ENCODE data around the gene EVI5L. TPM values are rescaled to one million over a fixed set of nuclear protein-coding genes. Genes with fewer than 3 reads are reported as not detected.
"Not testable (repeated sequence)": the region's sequence is repeated elsewhere in the genome, so short reads cannot be mapped to it uniquely, and the experiment has no call there.

EVI5L gene
- total RNA-seq, 1 donor from 2014 or later = 15.9 TPM

DNA sequence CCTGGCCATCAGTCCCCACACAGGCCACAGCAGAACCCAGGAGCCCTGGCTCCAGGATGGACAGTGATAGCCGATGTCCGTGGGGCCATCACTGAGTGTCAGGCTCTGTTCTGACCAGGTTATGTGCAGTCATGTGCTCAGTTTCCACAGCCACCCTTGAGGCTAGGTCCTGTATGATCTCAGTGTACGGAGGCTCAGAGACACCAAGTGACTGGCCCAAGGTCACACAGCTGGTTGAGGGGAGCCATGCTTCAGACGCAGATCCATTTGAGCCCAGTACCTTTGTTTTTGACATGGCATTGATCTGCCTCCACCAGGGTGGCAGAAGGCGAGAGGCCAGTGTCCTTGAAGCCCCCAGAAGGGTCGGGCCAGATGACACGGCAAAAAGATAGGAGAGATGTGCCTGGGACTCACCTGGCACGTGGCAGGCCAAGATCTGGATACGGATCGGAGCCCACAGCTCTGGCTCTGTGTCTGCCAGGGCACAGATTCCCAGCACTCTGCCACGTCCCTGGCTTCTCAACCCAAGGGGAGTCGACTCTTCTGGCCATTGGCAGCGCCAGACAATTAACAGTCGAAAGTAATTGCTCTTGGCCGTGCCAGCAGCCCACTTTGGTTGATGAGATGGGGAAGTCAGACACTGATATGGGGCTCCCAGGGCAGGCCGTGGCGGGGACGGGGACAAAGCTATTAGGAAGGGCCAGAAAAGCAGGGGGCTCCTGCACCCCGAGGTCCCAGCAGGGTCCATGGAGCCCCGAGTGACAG, 15.6 kb downstream of the EVI5L start:
- DNase-seq (ENCODE audit: low spot score) = no peak

DNA sequence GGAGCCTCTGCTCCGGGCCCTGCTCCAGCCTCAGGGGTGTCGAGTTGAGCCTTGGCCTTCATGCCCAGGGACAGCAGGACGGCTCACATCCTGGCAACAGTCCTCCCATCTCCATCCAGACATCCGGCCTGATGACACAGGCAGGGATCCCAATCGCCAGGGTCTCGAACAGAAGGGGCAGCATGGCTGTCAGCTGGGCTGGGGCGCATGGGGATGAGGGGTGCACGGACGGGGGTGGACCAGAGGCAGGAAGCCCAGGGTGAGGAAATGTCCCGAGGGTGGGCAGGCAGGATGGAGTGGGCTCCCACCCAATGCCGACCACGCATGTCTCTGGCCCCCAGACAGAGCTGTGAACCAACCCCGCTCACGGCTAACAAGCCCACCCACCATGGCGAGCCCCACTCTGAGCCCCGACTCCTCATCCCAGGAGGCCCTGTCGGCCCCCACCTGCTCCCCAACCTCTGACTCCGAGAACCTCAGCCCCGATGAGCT, 16.2 kb downstream of the EVI5L start:
- DNase-seq (ENCODE audit: low spot score) = no peak

DNA sequence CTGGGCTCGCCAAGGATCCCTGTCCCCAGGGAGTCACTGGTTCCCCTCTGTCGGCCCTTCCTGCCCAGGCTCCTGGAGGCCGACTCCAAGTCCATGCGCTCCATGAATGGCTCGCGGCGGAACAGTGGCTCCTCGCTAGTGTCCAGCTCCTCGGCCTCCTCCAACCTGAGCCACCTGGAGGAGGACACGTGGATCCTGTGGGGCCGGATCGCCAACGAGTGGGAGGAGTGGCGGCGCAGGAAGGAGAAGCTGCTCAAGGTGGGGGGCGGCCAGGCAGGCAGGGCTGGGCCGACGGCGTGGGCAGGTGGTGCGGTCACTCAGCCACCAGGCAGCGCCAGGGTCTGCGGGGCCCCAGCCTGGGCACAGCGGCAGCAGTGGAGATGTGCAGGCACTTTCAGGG, 17.6 kb downstream of the EVI5L start:
- DNase-seq (ENCODE audit: low spot score) = no peak

DNA sequence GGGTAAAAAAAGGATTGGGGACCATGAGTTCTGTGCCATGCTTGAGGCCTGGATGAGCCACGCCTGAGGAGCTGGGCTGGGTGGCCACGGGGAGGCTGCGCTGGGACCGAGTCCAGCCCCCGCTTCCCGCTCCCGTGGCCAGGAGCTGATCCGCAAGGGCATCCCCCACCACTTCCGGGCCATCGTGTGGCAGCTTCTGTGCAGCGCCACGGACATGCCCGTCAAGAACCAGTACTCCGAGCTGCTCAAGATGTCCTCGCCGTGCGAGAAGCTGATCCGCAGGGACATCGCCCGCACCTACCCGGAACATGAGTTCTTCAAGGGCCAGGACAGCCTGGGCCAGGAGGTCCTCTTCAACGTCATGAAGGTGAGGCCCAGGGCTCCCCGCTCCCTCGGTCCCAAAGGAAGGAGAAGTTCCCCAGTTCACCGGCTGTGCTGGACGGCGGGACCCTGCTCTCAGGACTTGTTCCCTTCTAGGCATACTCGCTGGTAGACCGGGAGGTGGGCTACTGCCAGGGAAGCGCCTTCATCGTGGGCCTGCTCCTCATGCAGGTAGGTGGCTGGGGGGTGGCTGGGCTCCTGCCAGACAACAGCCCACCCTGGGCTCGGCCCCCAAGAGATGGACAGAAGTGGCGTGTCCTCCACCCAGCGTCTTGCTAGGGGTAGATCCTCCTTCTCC, 18.9 kb downstream of the EVI5L start:
- DNase-seq (ENCODE audit: low spot score) = no peak

DNA sequence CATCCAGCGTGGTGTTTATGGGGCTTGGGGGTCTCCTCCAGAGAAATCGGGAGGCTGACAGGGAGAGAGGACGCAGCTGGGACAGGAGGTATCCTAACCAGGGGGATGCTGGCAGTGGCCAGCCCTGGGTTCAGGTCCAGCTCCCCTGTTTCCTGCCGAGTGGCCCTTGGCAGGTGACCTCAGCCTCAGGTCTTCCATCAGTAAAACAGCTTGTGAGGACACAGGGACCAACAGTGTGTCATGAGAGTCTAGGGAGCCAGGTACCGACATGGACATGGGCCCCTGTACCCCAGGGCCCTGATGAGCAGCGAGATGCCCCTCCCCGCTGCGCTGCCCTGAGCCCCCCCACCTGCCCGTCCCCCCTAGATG, 19.6 kb downstream of the EVI5L start:
- DNase-seq (ENCODE audit: low spot score) = no peak

DNA sequence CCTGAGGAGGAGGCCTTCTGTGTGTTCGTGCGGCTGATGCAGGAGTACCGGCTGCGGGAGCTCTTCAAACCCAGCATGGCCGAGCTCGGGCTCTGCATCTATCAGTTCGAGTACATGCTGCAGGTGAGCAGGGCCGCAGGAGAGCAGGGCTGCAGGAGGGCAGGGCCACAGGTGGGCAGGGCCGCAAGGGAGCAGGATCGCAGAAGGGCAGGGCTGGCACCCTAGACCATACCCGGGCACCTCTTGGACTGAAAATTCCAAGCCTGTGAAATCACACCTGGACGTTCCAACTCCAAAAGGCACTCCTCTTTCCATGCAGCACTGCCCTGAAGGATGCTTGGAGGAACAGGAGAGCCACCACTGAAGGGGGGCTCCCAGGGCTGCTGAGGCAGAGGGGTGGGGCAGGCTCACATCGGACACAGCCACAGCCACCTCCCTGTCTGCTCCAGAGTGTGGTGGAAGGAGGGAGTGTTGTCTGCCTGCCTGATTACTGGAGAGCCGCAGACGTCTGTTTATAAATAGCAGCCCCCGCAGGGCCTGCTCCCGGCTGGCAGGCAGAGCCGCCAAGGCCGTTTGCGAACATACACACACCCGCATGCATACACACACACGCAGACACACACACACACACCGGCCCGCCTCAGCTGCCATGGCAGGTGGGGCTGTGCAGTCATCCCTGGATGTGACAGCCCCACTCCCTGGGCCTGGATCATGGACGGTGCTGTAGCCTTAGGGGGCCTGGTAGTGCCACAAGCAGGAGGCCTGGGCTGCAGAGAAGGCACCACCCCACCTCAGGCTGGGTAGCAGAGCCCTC, 20.2 kb downstream of the EVI5L start:
- DNase-seq (ENCODE audit: low spot score) = no peak

DNA sequence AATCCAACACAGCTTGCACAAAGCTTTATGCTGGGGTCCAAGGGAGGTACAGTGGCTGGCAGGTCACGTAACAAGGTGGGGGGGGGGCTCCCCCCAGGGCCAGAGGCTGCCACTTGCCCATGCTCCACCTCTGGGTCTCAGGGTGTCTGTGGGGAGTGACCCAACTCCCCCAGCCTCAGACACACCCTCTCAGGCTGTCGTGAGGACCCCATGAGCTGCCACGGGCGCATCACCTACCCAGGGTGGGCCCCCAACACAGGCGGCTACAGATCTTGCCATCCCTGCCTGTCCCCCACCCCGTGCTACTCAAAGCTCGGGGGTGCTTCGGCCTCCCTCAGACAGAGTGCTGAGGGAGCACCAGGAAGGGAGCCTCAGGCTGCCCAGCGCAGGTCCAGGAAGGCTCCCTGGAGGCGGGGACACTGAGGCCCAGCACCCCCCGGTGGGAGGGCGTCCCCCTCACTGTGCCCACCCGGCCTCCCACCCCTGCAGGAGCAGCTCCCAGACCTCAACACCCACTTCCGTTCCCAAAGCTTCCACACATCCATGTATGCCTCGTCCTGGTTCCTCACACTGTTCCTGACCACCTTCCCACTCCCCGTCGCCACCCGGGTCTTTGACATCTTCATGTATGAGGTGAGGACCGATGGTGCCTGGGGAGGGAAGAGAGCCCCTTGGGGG, 21.1 kb downstream of the EVI5L start:
- DNase-seq (ENCODE audit: low spot score) = no peak

DNA sequence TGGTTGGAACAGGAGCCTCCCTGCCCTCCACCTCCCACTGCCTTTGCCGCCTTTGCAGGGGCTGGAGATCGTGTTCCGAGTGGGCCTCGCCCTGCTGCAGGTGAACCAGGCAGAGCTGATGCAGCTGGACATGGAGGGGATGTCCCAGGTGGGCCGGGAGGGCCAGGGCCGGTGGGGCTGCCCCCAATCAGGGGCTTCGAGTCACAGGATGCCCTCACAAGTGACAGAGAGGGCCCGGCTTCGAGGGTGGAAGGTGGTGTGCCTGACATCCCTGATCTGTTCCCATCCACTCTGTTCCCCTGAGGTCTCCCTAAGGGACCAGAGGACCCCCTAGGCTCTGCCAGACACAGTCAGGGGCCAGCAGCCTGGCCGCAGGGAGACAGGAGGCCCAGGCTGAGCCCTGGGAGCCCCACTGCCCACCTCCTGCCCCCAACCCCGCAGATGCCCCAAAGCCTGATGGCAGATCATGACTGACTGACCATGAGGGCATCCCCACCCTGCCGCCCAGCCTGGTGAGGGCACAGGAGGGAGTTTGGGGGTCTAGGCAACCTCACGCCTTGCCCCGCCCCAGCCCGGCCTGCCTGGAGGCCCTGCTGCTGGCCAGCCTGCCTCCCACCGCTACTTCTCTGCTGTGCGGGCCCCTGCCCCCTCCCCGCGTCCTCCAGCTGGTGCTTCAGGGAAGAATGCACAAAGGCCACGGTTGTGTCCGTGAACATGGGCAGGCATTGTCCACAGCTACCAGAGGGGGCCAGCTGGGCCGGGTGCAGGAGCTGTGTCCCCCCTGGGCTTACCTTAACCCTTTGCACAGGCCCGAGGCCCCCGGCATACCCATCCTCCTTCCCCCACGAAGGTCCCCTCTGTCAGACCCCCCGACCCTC, 21.8 kb downstream of the EVI5L start:
- no peak for DNase-seq (ENCODE audit: low spot score)

DNA sequence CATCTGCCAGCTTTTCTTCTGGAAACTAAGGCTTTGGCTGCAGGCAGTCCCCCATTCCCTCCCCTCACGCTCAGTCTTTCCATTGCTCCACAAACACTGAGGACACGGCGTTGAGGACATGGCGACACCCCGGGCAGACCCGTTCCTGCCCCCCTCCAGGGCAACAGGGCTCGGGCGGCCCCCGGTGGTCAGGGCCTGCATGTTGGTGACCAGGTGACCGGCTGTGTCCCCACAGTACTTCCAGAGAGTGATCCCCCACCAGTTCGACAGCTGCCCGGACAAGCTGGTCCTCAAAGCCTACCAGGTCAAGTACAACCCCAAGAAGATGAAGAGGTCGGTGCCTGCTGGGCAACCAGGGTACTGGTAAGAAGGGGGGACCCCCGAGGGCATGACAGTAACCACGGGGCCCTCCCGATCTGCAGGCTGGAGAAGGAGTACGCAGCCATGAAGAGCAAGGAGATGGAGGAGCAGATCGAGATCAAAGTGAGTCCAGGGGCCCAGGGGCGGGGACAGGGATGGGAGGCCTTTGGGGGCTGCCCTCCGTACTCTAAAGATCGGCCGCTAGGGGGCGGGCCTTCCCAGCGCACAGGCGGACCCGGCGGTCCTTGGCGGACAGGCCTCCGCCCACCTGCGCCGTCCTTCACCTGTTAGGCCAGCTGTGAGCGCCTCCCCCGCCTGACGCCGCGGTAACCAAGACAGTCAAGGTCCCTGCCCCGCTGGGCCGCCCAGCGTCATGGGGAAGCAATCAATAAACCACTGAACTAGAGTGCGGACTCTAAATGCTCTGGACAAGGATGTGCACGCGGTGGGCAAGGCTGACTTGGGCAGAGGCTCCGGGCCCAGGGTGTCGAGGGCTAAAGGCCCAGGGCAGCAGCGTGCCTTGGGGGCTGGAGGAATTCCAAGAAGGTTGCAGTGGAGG, 23.1 kb downstream of the EVI5L start:
- no peak for DNase-seq (ENCODE audit: low spot score)

DNA sequence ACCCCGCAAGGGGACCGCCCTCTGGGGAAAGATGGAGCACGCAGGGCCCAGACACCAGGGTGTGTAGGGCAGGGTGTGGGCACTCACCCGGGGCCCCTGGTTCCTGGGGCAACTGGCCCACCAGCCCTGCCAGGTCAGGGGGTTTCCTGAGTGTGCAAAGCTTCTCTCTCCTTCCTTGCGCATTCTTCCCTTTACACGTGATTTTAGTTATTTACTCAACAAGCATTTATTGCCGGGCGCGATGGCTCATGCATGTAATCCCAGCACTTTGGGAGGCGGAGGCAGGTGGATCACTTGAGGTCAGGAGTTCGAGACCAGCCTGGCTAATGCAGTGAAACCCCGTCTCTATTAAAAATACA, 23.7 kb downstream of the EVI5L start:
- no peak for DNase-seq (ENCODE audit: low spot score)

DNA sequence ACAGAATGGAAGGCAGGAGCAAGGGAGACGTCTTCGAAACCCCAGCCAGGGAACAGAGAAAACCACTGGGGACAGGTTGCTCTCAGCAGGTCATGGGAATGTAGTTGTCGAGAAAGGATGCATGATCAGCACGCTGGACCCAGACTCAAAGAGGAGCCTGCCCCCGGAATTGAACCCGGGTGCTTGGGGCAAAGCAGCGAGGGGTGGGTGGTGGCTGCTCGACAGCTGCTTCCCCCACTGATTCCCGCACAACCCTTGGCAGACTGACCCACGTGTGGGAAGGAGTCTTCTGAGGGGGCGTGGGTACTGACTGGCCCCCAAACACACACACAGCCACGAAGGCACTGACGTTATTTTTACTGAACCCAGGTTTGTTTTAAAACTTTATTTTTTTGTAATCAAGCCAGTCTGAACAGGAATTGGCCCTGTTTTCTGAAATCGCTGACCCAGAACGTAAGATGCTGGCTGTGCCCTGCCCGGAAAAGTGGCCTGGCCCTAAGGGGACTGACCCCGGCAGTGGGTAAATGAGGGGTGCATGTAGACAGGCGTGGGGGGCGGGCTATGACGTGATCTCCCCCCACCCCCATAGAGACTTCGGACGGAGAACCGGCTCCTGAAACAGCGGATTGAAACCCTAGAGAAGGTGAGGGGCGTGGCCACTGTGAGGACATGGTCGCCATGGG, 25.5 kb downstream of the EVI5L start:
- DNase-seq (ENCODE audit: low spot score) = no peak

DNA sequence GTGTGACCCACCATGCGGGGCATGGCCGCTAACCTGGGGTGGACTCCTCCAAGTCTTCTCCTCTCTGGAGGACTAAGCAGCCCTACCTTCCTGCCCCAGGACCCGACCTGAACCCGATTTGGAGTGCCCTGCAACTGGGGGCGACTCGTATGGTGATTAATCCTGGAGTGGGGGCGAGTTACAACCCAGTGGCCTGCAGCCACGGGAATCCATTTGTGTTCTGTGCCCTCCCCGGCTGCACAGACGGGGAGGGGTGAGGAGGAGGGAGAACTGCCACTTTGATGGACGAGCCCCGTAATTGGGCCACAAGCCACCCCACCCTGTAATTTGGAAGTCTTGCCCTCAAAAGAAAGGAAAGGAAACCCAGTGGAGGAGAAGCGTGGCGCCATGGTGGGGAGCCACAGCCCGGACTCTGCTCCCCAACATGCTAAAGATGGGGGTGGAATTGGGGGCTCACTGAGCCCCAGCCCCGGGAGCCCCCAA, 26.1 kb downstream of the EVI5L start:
- no peak for DNase-seq (ENCODE audit: low spot score)

DNA sequence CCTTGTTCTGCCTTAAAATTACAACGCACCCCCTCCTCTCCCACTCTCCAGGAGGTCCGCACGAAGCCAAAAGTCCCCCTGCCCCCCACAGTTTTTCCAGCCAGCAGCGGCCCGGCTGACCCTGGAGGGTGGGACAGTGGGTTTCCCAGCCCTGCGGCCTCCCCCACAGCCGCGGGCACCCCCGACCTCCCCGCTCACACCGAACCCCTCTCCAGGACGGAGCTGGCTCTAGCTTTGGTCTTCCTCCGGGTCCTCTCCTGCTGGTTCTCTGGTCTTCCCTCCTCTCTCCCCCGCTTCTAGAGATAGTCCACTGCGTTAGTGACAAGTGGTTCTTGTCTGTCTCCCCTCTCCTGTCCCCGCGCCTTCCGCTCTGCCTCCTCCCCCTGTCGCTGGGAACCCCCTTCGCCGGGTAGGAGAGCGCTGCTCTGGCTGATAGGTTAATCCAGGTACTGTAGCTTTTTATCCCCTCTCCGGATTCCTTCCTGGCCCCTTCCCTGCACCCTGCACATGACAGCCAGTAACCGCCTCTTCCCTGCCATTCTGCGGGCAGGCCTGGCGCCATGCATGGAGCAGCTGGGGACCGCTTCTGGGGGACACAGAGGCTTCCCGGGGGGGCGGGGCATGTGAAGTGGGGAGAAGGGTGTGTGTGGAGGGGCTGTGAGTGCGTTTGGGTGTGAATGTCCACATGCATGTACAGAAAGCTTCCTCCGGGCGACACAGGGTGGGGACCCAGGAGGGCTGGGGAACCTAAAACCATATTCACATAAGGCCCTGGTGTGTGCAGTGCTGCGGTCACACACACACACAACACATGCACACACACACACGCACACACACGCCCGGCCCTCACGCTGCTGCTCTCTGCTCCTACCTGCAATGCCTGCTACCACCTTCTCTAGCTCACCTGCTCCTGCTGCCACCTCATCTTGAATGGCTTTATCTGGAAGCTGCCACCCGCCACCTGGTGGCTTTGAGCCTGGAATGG, 27.0 kb downstream of the EVI5L start:
- DNase-seq (ENCODE audit: low spot score) = no peak

DNA sequence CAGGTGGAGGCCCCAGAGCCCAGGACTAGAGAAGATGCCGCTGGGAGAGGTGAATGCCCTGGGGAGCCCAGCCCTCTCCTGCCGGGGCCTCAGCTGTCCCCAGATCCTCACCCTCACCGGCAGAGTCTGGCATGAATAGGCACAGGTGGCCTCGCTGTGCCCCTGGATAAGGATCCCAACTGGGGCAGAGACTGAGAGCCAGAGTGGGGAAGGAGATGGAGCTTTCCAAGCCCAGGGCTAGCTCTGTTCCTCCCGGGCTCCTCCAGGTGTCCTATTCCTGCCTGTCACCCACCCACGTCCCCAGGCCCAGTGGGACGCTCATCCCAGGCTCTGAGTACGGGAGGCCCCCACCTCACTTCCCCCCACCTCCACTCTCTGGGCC, 27.7 kb downstream of the EVI5L start:
- no peak for DNase-seq (ENCODE audit: low spot score)

DNA sequence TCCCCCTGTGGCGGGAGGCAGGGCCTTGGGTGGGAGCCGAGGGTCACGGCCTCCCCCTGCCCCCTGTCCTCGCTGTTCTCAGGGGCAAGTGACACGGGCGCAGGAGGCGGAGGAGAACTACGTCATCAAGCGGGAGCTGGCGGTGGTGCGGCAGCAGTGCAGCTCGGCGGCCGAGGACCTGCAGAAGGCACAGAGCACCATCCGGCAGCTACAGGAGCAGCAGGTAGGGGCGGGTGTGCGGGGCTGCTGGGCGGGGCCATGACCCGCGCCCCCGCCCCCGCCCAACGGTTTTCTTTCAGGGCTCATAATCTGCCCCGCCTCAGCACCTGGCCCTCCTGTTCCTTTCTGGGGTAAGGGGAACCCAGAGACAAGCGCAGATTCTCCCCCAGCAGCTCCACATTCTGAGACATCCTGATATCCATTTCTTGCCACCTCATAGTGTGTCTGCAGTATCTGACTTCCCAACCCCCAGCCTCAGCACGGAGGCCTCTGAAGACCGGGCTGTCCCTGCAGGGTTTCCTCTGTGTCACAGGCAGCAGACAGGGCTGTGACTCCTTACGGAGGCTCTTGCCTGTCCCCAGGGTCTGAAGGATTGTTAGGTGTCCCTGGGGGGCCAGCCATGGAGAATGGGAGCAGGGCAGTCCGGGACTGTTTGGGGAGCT, 28.2 kb downstream of the EVI5L start:
- no peak for DNase-seq (ENCODE audit: low spot score)

DNA sequence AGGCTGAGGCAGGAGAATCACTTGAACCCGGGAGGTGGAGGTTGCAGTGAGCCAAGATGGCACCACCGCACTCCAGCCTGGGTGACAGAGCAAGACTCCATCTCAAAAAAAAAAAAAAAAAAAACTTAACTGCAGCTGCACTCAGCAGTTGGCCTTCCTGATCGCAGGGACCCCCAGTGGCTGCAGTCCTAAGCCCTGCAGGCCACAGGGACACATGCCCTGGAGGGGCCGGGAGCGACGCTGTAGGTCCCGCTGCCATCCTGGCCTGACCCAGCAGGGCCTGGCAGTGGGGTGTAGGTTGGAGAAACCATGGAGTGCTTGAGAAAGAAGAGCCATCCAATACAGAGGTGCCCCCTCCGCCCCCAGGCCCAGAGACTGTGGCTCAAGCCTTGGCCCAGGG, 29.1 kb downstream of the EVI5L start:
- not testable (repeated sequence) for DNase-seq (ENCODE audit: low spot score)

Measured in ureter (tissue), 1 donor.